D721Med (cell line): ENCODE measurements around the gene MALRD1.

Experiments used
- DNase-seq: peaks from one replicate; pipeline ENCODE4 v3.0.0; 2011; ENCODE audit warnings: low spot score; ENCODE audit not compliant: insufficient read length
- FAIRE-seq: peaks from 2 replicates; lab custom pipeline; 2011; peaks lifted over from hg19 to GRCh38; lab: Jason Lieb, UNC
- TF ChIP-seq, protein P1 (sequence below): IDR thresholded peaks from 2 replicates; pipeline ENCODE4 v1.5.1; 2012; ENCODE audit warnings: mild to moderate bottlenecking, control low read depth; ENCODE audit not compliant: insufficient read depth; ENCODE audit errors: missing control alignments

MALRD1 gene

DNA sequence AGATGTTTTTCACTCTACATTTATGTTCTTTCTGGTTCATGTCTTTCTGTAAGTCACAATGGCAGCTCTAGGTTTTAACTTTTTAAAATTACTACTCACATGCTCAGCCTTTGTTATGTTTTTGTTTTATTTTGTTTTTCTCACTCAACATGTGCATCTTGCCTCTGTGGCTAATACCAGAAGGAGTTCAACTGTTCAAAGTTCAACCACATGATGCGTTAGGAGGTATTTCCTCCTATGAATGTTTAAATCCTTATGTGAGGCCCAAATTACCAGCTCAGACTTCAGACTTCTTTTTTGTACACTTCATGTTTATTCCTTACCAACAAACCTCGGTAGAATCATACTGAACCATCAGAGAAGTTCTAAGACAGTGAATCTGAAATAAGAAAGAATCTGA lies 151.6 kb downstream of the MALRD1 start:
- FAIRE-seq = no peak
- DNase-seq = no peak
- TF ChIP-seq, protein P1, sequence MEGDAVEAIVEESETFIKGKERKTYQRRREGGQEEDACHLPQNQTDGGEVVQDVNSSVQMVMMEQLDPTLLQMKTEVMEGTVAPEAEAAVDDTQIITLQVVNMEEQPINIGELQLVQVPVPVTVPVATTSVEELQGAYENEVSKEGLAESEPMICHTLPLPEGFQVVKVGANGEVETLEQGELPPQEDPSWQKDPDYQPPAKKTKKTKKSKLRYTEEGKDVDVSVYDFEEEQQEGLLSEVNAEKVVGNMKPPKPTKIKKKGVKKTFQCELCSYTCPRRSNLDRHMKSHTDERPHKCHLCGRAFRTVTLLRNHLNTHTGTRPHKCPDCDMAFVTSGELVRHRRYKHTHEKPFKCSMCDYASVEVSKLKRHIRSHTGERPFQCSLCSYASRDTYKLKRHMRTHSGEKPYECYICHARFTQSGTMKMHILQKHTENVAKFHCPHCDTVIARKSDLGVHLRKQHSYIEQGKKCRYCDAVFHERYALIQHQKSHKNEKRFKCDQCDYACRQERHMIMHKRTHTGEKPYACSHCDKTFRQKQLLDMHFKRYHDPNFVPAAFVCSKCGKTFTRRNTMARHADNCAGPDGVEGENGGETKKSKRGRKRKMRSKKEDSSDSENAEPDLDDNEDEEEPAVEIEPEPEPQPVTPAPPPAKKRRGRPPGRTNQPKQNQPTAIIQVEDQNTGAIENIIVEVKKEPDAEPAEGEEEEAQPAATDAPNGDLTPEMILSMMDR = no peak

DNA sequence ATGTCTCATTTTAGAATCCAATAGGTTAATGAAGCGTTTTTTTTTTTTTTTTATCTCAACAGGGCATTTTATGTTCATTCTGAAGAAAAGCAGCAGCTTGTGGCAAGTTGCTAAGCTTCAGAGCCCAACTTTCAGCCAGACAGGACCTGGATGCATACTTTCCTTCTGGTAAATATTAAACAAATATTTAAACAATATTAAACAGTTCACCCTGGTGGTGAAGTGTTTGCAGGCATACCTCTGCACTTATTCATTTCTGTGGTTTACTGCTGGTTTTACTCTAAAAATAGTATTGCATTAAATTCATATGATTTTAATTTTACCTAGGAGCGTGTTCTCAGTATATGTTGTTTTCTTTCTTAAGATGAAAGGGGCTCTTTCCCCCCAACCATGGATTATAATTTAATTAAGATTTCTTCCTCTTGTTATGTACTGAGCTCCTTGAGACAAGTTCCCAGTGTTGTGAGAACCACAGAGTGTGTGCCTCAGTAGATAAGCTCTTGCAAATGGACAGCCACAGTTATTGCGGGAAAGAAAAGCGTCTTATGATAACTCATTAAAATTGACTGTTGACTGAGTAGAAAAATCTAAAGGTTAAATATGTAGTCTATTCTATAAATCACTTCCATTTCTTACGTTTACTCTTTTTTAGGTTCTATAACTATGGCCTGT lies 155.8 kb downstream of the MALRD1 start:
- TF ChIP-seq, protein P1 = no peak
- FAIRE-seq (no peak), DNase-seq (no peak)

DNA sequence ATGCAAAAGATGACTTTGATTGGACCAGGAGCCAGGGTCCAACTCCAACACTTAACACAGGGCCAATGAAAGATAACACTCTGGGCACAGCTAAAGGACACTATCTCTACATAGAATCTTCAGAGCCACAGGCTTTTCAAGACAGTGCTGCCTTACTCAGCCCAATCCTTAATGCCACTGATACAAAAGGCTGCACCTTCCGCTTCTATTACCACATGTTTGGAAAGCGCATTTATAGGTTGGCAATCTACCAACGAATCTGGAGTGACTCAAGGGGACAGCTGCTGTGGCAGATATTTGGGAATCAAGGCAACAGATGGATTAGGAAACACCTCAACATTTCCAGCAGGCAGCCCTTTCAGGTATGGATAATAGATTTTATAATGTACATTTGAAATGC lies 160.7 kb downstream of the MALRD1 start:
- no peak for DNase-seq
- TF ChIP-seq, protein P1 = no peak
- FAIRE-seq = no peak

DNA sequence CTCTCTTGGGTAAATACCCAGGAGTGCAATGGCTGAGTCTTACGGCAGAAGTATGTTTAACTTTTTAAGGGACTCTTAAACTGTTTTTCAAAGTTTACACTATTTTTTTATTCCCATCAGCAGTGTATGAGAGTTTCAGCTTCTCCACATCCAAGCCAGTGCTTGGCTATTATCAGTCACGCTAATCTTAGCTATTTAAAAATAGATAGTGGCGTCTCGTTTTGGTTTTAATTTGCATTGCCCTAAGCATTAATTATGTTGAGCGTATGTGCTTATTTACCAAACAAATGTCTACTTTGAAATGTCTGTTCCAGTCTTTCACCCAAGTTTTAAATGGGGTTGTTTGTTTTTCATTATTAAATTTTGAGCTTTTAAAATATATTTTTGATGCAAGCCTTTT lies 164.0 kb downstream of the MALRD1 start:
- TF ChIP-seq, protein P1 = no peak
- FAIRE-seq (no peak), DNase-seq (no peak)

DNA sequence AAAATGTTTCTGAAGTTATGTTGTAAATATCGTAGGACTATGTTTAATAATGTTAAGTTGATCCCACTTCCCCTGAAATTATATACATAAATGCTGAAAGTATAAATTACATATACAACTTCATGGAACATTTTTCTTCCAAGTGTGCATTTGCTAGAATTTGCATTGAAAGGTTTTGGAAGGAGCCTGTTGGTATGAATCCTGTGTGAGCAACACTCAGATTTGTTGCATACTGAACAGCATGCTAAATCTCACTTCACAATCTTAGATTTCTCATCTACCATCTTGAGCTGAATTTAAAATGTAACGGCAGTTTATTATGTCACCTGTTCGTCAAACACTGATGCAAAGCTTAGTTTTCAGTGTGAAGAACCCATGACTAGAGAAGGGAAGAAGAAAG lies 172.6 kb downstream of the MALRD1 start:
- DNase-seq (no peak), FAIRE-seq (no peak)
- TF ChIP-seq, protein P1 = no peak

DNA sequence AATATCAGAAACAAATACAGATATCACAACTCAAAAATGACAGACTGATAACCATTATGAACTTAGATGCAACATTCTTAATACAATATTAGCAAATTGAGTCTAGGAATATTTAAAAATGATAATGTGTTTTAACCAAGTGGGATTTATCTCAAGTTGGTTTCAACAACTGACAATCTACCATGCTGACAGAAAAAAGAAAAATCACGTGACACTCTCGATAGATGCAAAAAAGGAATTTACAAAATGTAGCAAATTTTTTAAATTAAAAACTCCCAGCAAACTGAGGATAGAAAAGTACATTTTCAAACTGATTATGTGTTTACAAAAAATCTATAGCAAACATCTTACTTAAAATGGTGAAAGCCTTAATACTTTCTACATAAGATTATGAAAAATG lies 177.4 kb downstream of the MALRD1 start:
- TF ChIP-seq, protein P1 = no peak
- FAIRE-seq (no peak), DNase-seq (no peak)

DNA sequence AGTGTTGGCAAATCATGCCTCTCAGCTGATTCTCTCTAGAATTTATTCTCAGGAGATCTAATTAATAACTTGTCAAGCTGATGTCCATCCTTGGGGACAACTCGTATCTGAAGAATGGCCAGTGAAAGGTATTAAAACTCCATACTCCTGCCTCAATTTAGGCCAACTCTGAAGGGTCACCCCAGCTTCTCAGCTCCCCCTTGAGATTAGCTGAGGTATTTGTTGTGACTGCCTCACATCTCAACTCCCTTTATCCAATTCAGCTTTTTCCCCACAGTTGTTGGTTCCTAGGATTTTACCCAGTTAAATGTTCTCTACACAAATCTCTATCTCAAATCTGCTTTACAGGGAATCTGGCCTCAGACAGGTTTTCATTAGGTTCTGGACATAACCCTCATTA lies 182.4 kb downstream of the MALRD1 start:
- FAIRE-seq (no peak), DNase-seq (no peak)
- TF ChIP-seq, protein P1 = no peak
